Measurements from ENCODE around the gene SREK1IP1. TPM values are rescaled to one million over a fixed set of nuclear protein-coding genes. Genes with fewer than 3 reads are reported as not detected.
A peak's percentile ranks its signal among the peaks of the same experiment; 100 is the strongest.

Gene SREK1IP1
- total and polyA plus RNA-seq, 2 of the 13 experiments (the other 11 are each of a cell fraction or from before 2014, with no cell fraction given): 3.1 to 16.5 TPM

DNA sequence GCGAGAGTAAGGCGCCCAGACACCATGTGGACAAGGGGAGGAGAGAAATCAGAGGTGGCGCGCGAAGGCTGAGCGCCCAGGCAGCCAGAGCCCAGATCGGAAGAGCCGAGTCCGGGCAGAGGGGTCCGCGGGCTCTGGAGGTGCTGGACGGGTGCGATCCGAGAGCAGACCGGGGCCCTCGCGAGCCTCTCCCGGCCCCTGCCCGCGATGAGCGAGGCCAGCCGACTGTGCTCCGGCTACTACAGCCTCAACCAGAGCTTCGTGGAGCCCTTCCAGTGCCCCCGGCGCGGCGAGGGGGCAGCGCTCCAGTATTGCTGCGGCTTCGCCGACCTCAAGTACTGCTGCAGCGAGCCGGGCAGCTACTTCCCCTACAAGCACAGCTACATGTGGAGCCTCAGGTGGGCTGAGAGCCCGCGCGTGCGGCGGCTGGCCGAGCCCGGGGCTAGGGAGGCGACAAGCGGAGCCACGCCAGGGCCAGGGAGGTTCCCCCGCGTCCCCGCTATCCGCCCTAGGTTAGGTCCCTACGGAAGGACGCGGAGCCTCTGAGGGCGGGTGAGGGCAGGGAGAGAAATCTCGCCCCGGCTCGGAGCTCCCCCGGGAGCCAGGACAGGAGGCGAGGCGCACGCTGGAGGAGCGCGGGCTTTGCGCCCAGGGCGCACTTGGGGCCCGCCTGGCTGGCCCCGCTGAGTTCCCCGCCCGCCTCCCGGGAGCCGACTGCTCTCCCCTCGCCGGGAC lies 77.9 kb downstream of the SREK1IP1 start, which contains the start of gene SHISAL2B (continued):
- TF ChIP-seq ZNF407 (CRISPR knock-in tag; IDR thresholded peaks at IDR 0.05; ENCODE audit: not compliant biosample characterization): peak; percentile 29
- TF ChIP-seq, protein P1, sequence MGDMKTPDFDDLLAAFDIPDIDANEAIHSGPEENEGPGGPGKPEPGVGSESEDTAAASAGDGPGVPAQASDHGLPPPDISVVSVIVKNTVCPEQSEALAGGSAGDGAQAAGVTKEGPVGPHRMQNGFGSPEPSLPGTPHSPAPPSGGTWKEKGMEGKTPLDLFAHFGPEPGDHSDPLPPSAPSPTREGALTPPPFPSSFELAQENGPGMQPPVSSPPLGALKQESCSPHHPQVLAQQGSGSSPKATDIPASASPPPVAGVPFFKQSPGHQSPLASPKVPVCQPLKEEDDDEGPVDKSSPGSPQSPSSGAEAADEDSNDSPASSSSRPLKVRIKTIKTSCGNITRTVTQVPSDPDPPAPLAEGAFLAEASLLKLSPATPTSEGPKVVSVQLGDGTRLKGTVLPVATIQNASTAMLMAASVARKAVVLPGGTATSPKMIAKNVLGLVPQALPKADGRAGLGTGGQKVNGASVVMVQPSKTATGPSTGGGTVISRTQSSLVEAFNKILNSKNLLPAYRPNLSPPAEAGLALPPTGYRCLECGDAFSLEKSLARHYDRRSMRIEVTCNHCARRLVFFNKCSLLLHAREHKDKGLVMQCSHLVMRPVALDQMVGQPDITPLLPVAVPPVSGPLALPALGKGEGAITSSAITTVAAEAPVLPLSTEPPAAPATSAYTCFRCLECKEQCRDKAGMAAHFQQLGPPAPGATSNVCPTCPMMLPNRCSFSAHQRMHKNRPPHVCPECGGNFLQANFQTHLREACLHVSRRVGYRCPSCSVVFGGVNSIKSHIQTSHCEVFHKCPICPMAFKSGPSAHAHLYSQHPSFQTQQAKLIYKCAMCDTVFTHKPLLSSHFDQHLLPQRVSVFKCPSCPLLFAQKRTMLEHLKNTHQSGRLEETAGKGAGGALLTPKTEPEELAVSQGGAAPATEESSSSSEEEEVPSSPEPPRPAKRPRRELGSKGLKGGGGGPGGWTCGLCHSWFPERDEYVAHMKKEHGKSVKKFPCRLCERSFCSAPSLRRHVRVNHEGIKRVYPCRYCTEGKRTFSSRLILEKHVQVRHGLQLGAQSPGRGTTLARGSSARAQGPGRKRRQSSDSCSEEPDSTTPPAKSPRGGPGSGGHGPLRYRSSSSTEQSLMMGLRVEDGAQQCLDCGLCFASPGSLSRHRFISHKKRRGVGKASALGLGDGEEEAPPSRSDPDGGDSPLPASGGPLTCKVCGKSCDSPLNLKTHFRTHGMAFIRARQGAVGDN (CRISPR knock-in tag; IDR thresholded peaks at IDR 0.05): peak; percentile 28; the same call in 1 of the 2 replicates
